Measurements from ENCODE around the gene ZFYVE27.

ZFYVE27 gene

DNA sequence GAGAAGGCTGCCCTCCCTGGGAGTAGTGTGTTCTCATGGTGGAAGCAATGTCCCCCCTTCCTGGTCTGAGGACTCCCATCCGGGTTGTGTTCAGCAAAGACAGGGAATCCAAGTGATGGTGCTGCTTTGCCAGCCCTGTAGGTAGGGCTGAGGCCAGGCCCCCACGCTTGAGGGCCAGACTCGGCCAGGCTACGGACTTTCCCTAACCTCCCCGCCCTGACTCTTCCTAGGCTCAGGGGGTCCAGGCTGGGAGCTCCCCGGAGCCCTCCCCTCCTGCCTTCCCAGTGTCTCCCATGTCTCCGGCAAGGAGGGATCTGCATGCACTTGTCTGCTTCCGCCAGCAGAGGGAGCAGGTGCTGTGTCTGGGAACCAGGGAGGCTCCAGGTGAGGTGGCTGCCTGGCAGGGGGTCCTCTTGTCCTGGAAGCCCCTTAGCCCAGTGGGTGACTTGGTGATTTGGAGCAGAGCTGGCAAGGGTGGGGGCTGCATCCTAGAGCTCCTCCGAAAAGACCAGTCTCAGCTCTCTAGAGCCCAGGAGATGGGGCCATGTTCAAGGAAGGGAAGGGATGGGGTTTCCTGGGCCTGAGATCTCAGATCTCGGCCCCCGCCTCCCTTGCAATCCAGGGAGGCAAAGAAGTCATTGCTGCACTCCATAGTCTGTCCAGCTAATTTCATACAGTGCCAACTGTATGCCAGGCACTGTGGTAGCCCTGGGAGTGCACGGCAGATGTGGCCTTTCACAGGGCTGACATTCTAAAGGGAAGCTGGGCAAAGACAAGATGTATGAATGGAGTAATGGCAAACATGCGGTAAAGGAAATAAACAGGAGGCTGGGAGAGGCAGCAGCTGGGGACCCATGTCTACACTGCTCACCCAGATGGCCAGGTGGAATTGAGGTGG, 55.1 kb downstream of the ZFYVE27 start:
- DNase-seq = peak; percentile 15

DNA sequence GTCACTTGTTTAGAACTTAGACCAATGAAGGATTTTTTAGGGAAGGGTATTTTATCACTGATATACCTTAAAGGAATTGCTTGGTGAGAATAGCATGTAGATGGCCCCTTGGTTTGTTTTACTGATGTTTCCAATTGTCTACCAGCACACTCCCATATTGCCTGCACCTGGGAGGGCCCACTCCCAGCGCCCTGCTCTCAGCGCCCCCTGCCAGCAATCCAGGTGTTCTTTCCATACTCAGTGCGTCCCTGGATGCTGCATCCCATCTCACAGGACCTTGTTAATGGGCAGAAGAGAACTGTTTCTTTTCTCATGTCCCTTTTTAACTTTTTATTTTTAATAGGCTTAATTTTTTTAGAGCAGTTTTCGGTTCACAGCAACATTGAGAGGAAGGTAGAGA, 59.0 kb downstream of the ZFYVE27 start:
- no peak for DNase-seq

DNA sequence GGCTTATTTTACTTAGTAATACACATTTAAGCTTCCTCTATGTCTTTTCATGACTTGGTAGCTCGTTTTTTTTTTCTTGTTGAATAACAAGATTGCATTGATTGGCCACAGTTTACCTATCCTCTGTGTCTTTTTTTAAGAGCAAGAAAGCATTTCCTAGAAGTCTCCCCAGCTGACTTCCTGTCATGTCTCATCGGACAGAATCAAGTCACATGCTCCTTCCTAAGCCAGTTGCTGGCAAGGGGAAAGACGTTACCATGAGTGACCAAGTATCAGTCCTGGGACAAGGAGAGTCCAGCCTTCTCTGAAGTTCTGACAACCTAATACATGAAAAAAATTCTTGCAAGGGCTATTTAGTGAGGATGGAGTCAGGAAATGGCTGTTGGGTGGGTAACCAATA, 59.7 kb downstream of the ZFYVE27 start:
- DNase-seq = no peak

DNA sequence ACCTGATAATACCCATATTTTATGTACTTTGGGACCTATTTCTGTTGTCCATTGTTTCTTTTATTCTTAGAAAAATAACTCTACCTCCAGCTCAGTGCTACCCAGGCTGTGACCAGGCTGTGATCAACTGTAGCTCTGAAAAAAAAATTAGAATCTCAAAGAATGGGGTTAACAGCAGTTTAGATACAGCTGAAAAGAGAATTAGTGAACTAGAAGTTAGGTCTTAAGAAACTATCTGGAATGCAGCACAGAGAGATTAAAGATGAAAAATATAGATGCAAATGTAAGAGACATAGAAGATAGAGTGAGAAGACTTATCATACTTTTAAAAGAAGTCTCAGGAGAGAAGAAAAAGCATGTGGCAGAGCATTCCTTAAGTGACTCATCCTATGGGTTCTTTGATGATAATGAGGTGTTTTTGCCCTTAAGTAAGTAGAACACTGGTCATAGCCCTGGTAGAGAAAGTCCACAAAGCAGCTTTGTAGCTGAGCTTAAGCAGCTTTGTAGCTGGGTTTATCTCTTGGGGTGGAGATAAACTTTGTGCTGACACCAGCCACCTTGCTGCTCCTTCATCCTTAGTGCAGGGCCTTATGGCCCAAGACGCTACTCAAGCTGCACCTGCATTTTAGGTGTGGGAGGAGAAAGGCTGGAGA, 62.2 kb downstream of the ZFYVE27 start:
- no peak for DNase-seq

DNA sequence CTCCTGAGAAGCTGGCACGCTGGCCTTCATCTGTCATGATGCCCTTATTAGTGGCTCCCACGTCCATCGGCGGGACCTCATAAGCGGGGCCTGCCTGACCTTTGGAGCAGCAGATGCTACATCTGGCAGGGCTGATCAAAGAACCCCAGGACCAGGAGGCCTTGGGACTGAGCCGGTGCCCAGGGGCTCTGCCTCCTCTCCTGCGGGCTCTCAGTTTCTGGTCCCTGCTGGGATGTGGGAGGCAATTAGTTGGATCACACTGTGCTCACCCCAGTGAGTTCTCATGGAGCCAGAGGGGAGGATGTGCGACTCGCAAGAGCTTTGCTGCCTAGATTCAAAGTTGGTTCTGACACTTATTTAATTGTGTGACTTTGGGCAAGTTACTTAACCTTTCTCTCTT, 63.5 kb downstream of the ZFYVE27 start:
- no peak for DNase-seq

DNA sequence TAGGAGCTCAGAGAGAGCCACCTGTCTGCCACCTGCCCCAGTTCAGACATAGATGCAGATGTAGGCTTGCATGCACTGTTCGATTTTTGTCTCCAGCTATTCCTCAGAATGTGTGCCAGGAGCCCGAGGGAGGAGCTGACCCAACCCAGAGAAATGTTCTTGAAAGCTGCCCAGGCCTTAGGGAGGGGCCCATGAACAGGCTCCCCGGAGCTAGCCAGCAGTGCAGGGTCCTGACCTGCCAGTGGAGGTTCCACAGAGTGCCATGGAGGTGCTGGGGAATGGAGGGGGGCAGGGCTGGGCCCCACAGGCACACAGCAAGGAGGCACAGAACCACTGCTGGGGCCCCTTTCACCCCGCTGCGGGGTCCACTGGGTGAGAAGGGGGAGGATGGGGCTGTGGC, 64.5 kb downstream of the ZFYVE27 start:
- DNase-seq = no peak

DNA sequence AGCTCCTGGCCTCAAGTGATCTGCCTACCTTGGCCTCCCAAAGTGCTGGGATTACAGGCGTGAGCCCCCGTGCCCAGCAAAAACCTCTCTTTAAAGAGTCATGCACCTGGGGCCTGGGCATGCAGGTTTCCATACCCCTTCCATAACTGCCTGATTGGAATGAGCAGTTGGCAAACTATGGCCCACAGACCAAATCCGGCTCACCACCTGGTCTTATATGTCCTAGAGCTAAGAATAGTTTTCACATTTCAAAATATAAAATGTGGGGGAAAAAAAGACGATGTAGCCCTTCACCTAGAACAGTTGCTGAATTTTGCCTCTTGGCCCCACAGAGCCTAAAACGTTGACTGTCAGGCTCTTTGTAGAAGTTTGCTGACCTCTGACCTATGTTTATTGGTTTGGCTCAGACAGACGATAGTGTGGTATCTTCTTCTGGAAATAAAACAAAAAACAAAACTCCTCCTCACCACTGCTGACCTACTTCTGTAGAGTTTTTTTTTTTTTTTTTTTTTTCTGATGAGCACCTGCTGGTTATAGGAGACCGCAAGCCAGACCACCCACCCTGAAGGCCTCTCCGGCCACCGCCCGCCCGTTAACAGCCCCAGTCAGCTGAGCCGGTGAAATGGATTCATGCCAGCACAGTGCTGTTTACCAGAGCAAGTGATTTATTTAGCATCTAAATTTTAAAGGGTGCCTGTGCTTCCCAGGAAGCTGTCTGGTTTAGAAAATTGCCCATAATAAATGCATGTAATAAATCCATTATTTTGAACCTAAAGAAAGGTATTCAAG, 68.4 kb downstream of the ZFYVE27 start:
- DNase-seq = no peak

DNA sequence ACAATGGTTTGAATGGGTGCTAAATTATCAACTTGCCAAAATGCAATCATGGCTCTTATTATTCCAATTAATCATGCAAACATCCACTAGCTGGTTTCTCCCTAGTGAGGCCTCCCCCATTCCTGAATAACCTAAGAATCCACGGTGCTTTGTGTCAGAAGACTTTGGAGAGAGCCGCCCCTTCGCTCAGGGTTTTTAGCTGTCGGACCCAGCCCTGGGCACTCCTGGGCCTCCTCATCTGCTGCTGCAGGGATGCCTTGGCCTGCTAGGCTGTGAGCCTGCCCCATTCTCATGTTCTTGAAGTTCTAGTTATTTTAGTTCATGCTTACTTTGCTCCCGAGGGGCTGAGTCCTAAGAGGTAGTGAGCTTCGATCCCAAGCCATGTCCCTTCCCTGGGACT, 69.0 kb downstream of the ZFYVE27 start:
- DNase-seq = no peak

DNA sequence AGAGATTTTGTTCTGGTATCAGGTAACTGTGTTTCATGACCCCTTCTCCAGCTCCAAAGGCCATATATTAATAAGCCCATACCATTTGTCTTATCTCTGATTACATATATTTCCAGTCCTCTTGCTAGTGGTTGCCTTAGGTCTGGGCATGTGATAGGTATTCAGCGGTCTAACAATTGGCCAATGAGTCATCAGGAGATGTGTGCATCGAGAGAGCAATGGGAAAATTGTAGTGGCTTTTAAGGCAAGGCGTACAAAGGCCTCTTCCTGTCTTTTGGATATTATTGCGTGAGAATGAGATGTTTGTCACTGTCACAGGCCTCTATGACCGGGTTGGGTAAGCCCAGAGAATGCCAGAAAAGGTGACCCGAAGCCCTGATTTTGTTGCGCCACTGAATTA, 73.5 kb downstream of the ZFYVE27 start:
- DNase-seq = no peak
